HAP-1 (cell line): ENCODE data around the gene WNT11.
A peak's percentile ranks its signal among the peaks of the same experiment; 100 is the strongest.
"Not testable (repeated sequence)": the region's sequence is repeated elsewhere in the genome, so short reads cannot be mapped to it uniquely, and the experiment has no call there.

ENCODE experiments used
- DNase-seq, 2 experiments: peaks; one replicate each; pipeline ENCODE4 v3.0.0-alpha.2; 2016 to 2020; ENCODE audit warnings: low spot score in 2 of 2
- H3K27me3 ChIP-seq: fragments of 250-450 bp; sonication (Bioruptor Pico); 2 replicates; pipeline ENCODE4 v1.5.1; 2020; ENCODE audit warnings: low read depth, mild to moderate bottlenecking, moderate library complexity
- H3K36me3 ChIP-seq: fragments of 250-450 bp; sonication (Bioruptor Pico); replicated peaks from 2 replicates; pipeline ENCODE4 v1.5.1; 2020; ENCODE audit warnings: mild to moderate bottlenecking
- H3K4me1 ChIP-seq: fragments of 250-450 bp; sonication (Bioruptor Pico); 2 replicates; pipeline ENCODE4 v1.5.1; 2020; ENCODE audit warnings: mild to moderate bottlenecking
- H3K4me3 ChIP-seq: fragments of 250-450 bp; sonication (Bioruptor Pico); 2 replicates; pipeline ENCODE4 v1.5.1; 2020; ENCODE audit warnings: mild to moderate bottlenecking, moderate library complexity
- H3K9me3 ChIP-seq: fragments of 250-450 bp; sonication (Bioruptor Pico); 2 replicates; pipeline ENCODE4 v1.5.1; 2020; ENCODE audit warnings: mild to moderate bottlenecking, moderate library complexity
- in situ Hi-C: fragments of 300-500 bp; cut with MboI; formaldehyde crosslinking; loops from 3 replicates; pipeline ENCODE4 v1.14.3; 2020; ENCODE audit warnings: low sequenced_read_pairs, inconsistent platforms, mixed read lengths

The WNT11 gene

GRCh38 chr11:76208438-76209374, 2.4 kb upstream of the WNT11 start:
- Histone ChIP-seq H3K36me3 (no peaks in the 10 kb centered on the region), H3K27me3 (peaks cover 5% of the 10 kb centered on the region; the same call in 1 of the 2 replicates), H3K4me3 (peak overlapping the region; percentile 44), H3K9me3 (0 out of 2 replicates have a peak, but pooled peaks cover 2% of the 10 kb centered on the region), H3K4me1 (peaks cover 21% of the 10 kb centered on the region)
- DNase-seq = peak; percentile 65 to 89
- in situ Hi-C loops = no loop called here

GRCh38 chr11:76207642-76208401, 1.5 kb upstream of the WNT11 start:
- in situ Hi-C loops = no loop called here
- H3K9me3 ChIP-seq = 0 out of 2 replicates have a peak, but pooled peaks cover 2% of the 10 kb centered on the region
- H3K36me3 ChIP-seq = no peaks in the 10 kb centered on the region
- DNase-seq = peak; percentile 83 to 88
- peaks cover 21% of the 10 kb centered on the region for H3K4me1 ChIP-seq
- peak overlapping the region; percentile 44 for H3K4me3 ChIP-seq
- H3K27me3 ChIP-seq = peaks cover 5% of the 10 kb centered on the region; the same call in 1 of the 2 replicates

GRCh38 chr11:76206077-76206326, 300 bp downstream of the WNT11 start:
- H3K4me1 ChIP-seq = peaks cover 21% of the 10 kb centered on the region
- no peak for DNase-seq
- H3K36me3 ChIP-seq = no peaks in the 10 kb centered on the region
- H3K27me3 ChIP-seq = peaks cover 5% of the 10 kb centered on the region; the same call in 1 of the 2 replicates
- H3K4me3 ChIP-seq = no peak overlapping the region
- 0 out of 2 replicates have a peak, but pooled peaks cover 2% of the 10 kb centered on the region for H3K9me3 ChIP-seq
- in situ Hi-C loops = no loop called here

- Histone ChIP-seq H3K9me3 (0 out of 2 replicates have a peak, but pooled peaks cover 2% of the 10 kb centered on the region), H3K4me3 (no peak overlapping the region), H3K27me3 (peaks cover 5% of the 10 kb centered on the region; the same call in 1 of the 2 replicates), H3K36me3 (no peaks in the 10 kb centered on the region), H3K4me1 (peaks cover 21% of the 10 kb centered on the region)
- no peak for DNase-seq
- in situ Hi-C loops = no loop called here
Measured at GRCh38 chr11:76205252-76206076, 838 bp downstream of the WNT11 start.

GRCh38 chr11:76203937-76204336, 2.4 kb downstream of the WNT11 start:
- Histone ChIP-seq H3K4me3 (no peak overlapping the region), H3K4me1 (peaks cover 21% of the 10 kb centered on the region), H3K36me3 (no peaks in the 10 kb centered on the region), H3K27me3 (peaks cover 5% of the 10 kb centered on the region; the same call in 1 of the 2 replicates), H3K9me3 (0 out of 2 replicates have a peak, but pooled peaks cover 2% of the 10 kb centered on the region)
- in situ Hi-C loops = loop anchor here (5.0 kb wide), 1 partner anchor 478 kb away; no protein-coding TSS in a partner anchor
- DNase-seq = no peak

GRCh38 chr11:76203131-76203925, 3.0 kb downstream of the WNT11 start:
- in situ Hi-C loops = loop anchor here (5.0 kb wide), 1 partner anchor 479 kb away; no protein-coding TSS in a partner anchor
- peaks cover 5% of the 10 kb centered on the region; the same call in 1 of the 2 replicates for H3K27me3 ChIP-seq
- no peak for DNase-seq
- 0 out of 2 replicates have a peak, but pooled peaks cover 2% of the 10 kb centered on the region for H3K9me3 ChIP-seq
- no peaks in the 10 kb centered on the region for H3K36me3 ChIP-seq
- no peak overlapping the region for H3K4me3 ChIP-seq
- H3K4me1 ChIP-seq = peaks cover 17% of the 10 kb centered on the region

- 0 out of 2 replicates have a peak, but pooled peaks cover 3% of the 10 kb centered on the region for H3K27me3 ChIP-seq
Measured at GRCh38 chr11:76201672-76202412, 4.5 kb downstream of the WNT11 start.

GRCh38 chr11:76201056-76201455, 5.2 kb downstream of the WNT11 start:
- no peak overlapping the region for H3K4me3 ChIP-seq
- H3K36me3 ChIP-seq = no peaks in the 10 kb centered on the region
- H3K4me1 ChIP-seq = no peaks in the 10 kb centered on the region
- H3K9me3 ChIP-seq = no peaks in the 10 kb centered on the region
- in situ Hi-C loops = loop anchor here (5.0 kb wide), 1 partner anchor 481 kb away; no protein-coding TSS in a partner anchor
- no peak for DNase-seq
- H3K27me3 ChIP-seq = no peaks in the 10 kb centered on the region

More at GRCh38 chr11:76201672-76202412, 4.5 kb downstream of the WNT11 start:
- H3K9me3 ChIP-seq = no peaks in the 10 kb centered on the region
- no peak overlapping the region for H3K4me3 ChIP-seq
- no peaks in the 10 kb centered on the region for H3K36me3 ChIP-seq
- DNase-seq = no peak
- H3K4me1 ChIP-seq = peaks cover 4% of the 10 kb centered on the region
- in situ Hi-C loops = loop anchor here (5.0 kb wide), 1 partner anchor 480 kb away; no protein-coding TSS in a partner anchor

GRCh38 chr11:76200006-76200940, 6.0 kb downstream of the WNT11 start:
- Histone ChIP-seq H3K9me3 (no peaks in the 10 kb centered on the region), H3K4me3 (no peak overlapping the region), H3K36me3 (no peaks in the 10 kb centered on the region), H3K4me1 (no peaks in the 10 kb centered on the region), H3K27me3 (no peaks in the 10 kb centered on the region)
- in situ Hi-C loops = loop anchor here (5.0 kb wide), 1 partner anchor 482 kb away; no protein-coding TSS in a partner anchor
- no peak for DNase-seq

- H3K9me3 ChIP-seq, H3K36me3 ChIP-seq, H3K27me3 ChIP-seq, DNase-seq, H3K4me3 ChIP-seq, H3K4me1 ChIP-seq, in situ Hi-C loops: not testable (repeated sequence)
Measured at GRCh38 chr11:76198691-76199090, 7.6 kb downstream of the WNT11 start.

GRCh38 chr11:76197941-76198640, 8.2 kb downstream of the WNT11 start:
- Histone ChIP-seq H3K9me3 (no peaks in the 10 kb centered on the region), H3K4me3 (no peak overlapping the region), H3K4me1 (no peaks in the 10 kb centered on the region), H3K36me3 (no peaks in the 10 kb centered on the region), H3K27me3 (no peaks in the 10 kb centered on the region)
- no peak for DNase-seq
- in situ Hi-C loops = no loop called here
